A549 (cell line): ENCODE results near the gene CHD9. TPM values are rescaled to one million over a fixed set of nuclear protein-coding genes. Genes with fewer than 3 reads are reported as not detected.
A peak's percentile ranks its signal among the peaks of the same experiment; 100 is the strongest.

ENCODE experiments used
- ATAC-seq, 2 experiments: fragments of 200-7000 bp in 1 of 2; fragments of >200 bp in 1 of 2; cut with Nextera tagmentation in 1 of 2; cut with Tn5 transposase in 1 of 2; 3 replicates each; pipeline versions ENCODE4 v1.8.0 to v1.9.1; 2018 to 2020; ENCODE audit warnings: mild to moderate bottlenecking in 1 of 2, moderate library complexity in 1 of 2
- CTCF ChIA-PET: fragments of 300-600 bp; sonication (Branson Sonifier 250); formaldehyde crosslinking; extraction: SDS; loops from one replicate; lab custom pipeline; 2021; ENCODE audit warnings: antibody characterized with exemption, inconsistent platforms; lab: Yijun Ruan, JAX
- POLR2A ChIA-PET: fragments of 350-600 bp; formaldehyde crosslinking; extraction: SDS; loops from one replicate; lab custom pipeline; 2021; ENCODE audit warnings: antibody characterized with exemption, inconsistent platforms; lab: Yijun Ruan, JAX
- DNase-seq, 2 experiments: peaks; one replicate each; pipeline versions ENCODE4 v3.0.0 to v3.0.0-alpha.2; 2011 to 2016; ENCODE audit warnings: low read depth in 1 of 2, low spot score in 1 of 2
- FAIRE-seq: peaks from 2 replicates; lab custom pipeline; 2011; peaks lifted over from hg19 to GRCh38; lab: Jason Lieb, UNC
- H3K27ac ChIP-seq, 2 experiments: fragments of >200 bp; sonication (Bioruptor Twin); formaldehyde crosslinking; 3 replicates each; pipeline ENCODE4 v1.5.1; 2016 to 2017
- H3K4me1 ChIP-seq: fragments of >200 bp; sonication (Bioruptor Twin); formaldehyde crosslinking; 3 replicates; pipeline ENCODE4 v1.6.1; 2016
- H3K4me2 ChIP-seq: fragments of >200 bp; sonication (Bioruptor Twin); formaldehyde crosslinking; 3 replicates; pipeline ENCODE4 v1.6.1; 2016
- H3K4me3 ChIP-seq: fragments of >200 bp; sonication (Bioruptor Twin); formaldehyde crosslinking; 3 replicates; pipeline ENCODE4 v1.5.1; 2016
- H3K9me3 ChIP-seq: fragments of >200 bp; sonication (Bioruptor Twin); formaldehyde crosslinking; 3 replicates; pipeline ENCODE4 v1.6.1; 2016
- CEBPB ChIP-seq, 2 experiments: fragments of >200 bp in 1 of 2; sonication (Bioruptor Twin) in 1 of 2; formaldehyde crosslinking in 1 of 2; IDR thresholded peaks; 2 replicates each; pipeline ENCODE4 v1.6.1; 2012 to 2016
- EP300 ChIP-seq, 2 experiments: fragments of >200 bp; sonication (Bioruptor Twin); formaldehyde crosslinking; IDR thresholded peaks; 2 replicates in 1 of 2; 3 replicates in 1 of 2; pipeline ENCODE4 v1.6.1; 2016 to 2017
- FOSL2 ChIP-seq, 2 experiments: fragments of 450-650 bp in 1 of 2; fragments of >200 bp in 1 of 2; sonication (Bioruptor Twin) in 1 of 2; formaldehyde crosslinking; IDR thresholded peaks; 2 replicates each; pipeline versions ENCODE4 v1.5.0 to v1.6.1; 2016 to 2020; ENCODE audit warnings: mild to moderate bottlenecking in 1 of 2, moderate library complexity in 1 of 2
- HMGXB4 ChIP-seq: fragments of 250-450 bp; sonication (Bioruptor Pico); IDR thresholded peaks from 2 replicates; pipeline ENCODE4 v1.5.0; 2021; ENCODE audit warnings: mild to moderate bottlenecking, moderate library complexity, borderline replicate concordance
- HOXB13 ChIP-seq: fragments of 250-450 bp; sonication (Bioruptor Pico); IDR thresholded peaks from 2 replicates; pipeline ENCODE4 v1.5.0; 2020; ENCODE audit warnings: low read depth, mild to moderate bottlenecking, moderate library complexity
- HOXB5 ChIP-seq: fragments of 250-450 bp; sonication (Bioruptor Pico); IDR thresholded peaks from 2 replicates; pipeline ENCODE4 v1.5.0; 2020; ENCODE audit warnings: mild to moderate bottlenecking, moderate library complexity
- JUN ChIP-seq, 2 experiments: fragments of >200 bp; sonication (Bioruptor Twin); formaldehyde crosslinking; IDR thresholded peaks; 2 replicates in 1 of 2; 3 replicates in 1 of 2; pipeline ENCODE4 v1.6.1; 2016 to 2017
- JUNB ChIP-seq: fragments of >200 bp; sonication (Bioruptor Twin); formaldehyde crosslinking; IDR thresholded peaks from 2 replicates; pipeline ENCODE4 v1.6.1; 2016
- KDM1A ChIP-seq: fragments of 200-600 bp; sonication (generic); IDR thresholded peaks from 2 replicates; pipeline ENCODE4 v1.6.1; 2016; ENCODE audit warnings: low read depth, mild to moderate bottlenecking
- KDM5A ChIP-seq: fragments of 200-600 bp; sonication (generic); IDR thresholded peaks from 2 replicates; pipeline ENCODE4 v1.6.1; 2016; ENCODE audit warnings: antibody characterized with exemption, mild to moderate bottlenecking
- MAFK ChIP-seq: fragments of 450-650 bp; IDR thresholded peaks from 2 replicates; pipeline ENCODE4 v1.6.1; 2014; ENCODE audit not compliant: partially characterized antibody
- NFE2L2 ChIP-seq: fragments of 150-350 bp; conservative IDR thresholded peaks from 2 replicates; pipeline ENCODE4 v1.6.1; 2014; ENCODE audit warnings: low read length
- NPAS2 ChIP-seq: fragments of 250-450 bp; sonication (Bioruptor Pico); IDR thresholded peaks from 2 replicates; pipeline ENCODE4 v1.8.0; 2022; ENCODE audit warnings: mild to moderate bottlenecking, moderate library complexity, borderline replicate concordance
- POLR2A ChIP-seq: IDR thresholded peaks from 2 replicates; pipeline ENCODE4 v1.6.1; 2012; ENCODE audit warnings: mild to moderate bottlenecking, low read length
- POLR2AphosphoS2 ChIP-seq: conservative IDR thresholded peaks from 2 replicates; pipeline ENCODE4 v1.6.1; 2012; ENCODE audit warnings: low read length, improper control_type of control experiment, inconsistent platforms
- RAD21 ChIP-seq, 2 experiments: fragments of >200 bp in 1 of 2; sonication (Bioruptor Twin) in 1 of 2; formaldehyde crosslinking in 1 of 2; IDR thresholded peaks in 1 of 2; conservative IDR thresholded peaks in 1 of 2; 2 replicates in 1 of 2; 3 replicates in 1 of 2; pipeline ENCODE4 v1.6.1; 2012 to 2018; ENCODE audit warnings: inconsistent platforms in 1 of 2
- RFX5 ChIP-seq: fragments of 450-650 bp; IDR thresholded peaks from 2 replicates; pipeline ENCODE4 v1.7.1; 2014; ENCODE audit warnings: antibody characterized with exemption, mild to moderate bottlenecking, moderate library complexity
- RNF2 ChIP-seq: fragments of 200-600 bp; sonication (generic); IDR thresholded peaks from 2 replicates; pipeline ENCODE4 v1.6.1; 2016; ENCODE audit warnings: low read depth, mild to moderate bottlenecking, antibody characterized with exemption, moderate library complexity, borderline replicate concordance
- TFCP2L1 ChIP-seq: fragments of 250-450 bp; sonication (Bioruptor Pico); IDR thresholded peaks from 2 replicates; pipeline ENCODE4 v1.5.0; 2021; ENCODE audit warnings: mild to moderate bottlenecking
- ZC3H11A ChIP-seq: fragments of 450-650 bp; IDR thresholded peaks from 2 replicates; pipeline ENCODE4 v1.6.1; 2014; ENCODE audit warnings: antibody characterized with exemption, mild to moderate bottlenecking
- ZNF302 ChIP-seq: fragments of 250-450 bp; sonication (Bioruptor Pico); IDR thresholded peaks from 2 replicates; pipeline ENCODE4 v1.9.0; 2021; ENCODE audit warnings: inconsistent platforms, mild to moderate bottlenecking, moderate library complexity
- ZSCAN20 ChIP-seq: fragments of 250-450 bp; sonication (Bioruptor Pico); IDR thresholded peaks from 2 replicates; pipeline ENCODE4 v1.8.0; 2022; ENCODE audit warnings: mild to moderate bottlenecking, moderate library complexity
- WGBS: methylation state at CpG from one replicate; pipeline ENCODE4 v1.1.6; 2017; ENCODE audit errors: missing lambda C conversion rate; 5-methylcytosine and 5-hydroxymethylcytosine counted together
- polyA plus RNA-seq, 4 experiments: library from polyadenylated mRNA; depleted of rRNA in 3 of 4; stranded (reverse); fragments of >200 nt; fragmentation: RNase III in 1 of 4; extraction: RNeasy Plus Mini Kit Qiagen cat#74134 plus additional on column Dnase treatment in 1 of 4; gene quantifications; 2 replicates in 3 of 4; 3 replicates in 1 of 4; pipeline ENCODE4 v1.2.3, GENCODE V29; 2011 to 2017
- TF ChIP-seq, protein P1 (sequence below): IDR thresholded peaks from 2 replicates; pipeline ENCODE4 v1.6.1; 2012
- TF ChIP-seq, protein P2 (sequence below): fragments of 250-450 bp; sonication (Bioruptor Pico); IDR thresholded peaks from 2 replicates; pipeline ENCODE4 v1.5.0; 2020; ENCODE audit warnings: low read depth, mild to moderate bottlenecking, moderate library complexity
- TF ChIP-seq, protein P3 (sequence below): IDR thresholded peaks from 2 replicates; pipeline ENCODE4 v1.6.1; 2012; ENCODE audit warnings: low read depth, borderline replicate concordance

The CHD9 gene
- polyA plus RNA-seq, 2 of the 4 experiments (the other 2 are of a cell fraction), result 17.8 to 51.6 TPM

DNA sequence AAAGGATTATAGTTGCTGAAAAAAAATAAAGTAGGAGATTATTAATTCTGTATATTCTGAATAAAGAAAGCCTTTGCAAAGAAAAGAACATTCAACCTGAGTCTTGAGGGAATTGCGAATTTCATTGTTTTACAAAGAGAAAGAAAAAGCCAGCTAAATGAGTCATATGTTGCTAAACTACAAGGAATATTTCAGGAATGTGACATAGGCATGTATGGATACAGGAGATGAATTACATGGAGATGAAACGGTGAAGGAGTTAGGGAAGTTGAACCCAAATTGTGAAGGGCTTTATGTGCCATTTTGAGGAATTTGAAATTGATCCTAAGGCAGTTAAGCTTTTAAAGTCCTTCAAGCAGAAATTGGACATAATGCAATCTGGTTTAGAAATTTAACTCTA, 202.2 kb downstream of the CHD9 start:
- Histone ChIP-seq H3K9me3 (no peaks in the 10 kb centered on the region), H3K4me1 (peaks cover 9% of the 10 kb centered on the region; the same call in 2 of the 3 replicates), H3K4me2 (no peak overlapping the region), H3K4me3 (no peak overlapping the region), H3K27ac (no peak overlapping the region)
- CTCF ChIA-PET, result interaction anchor here (1.2 kb wide), 1 partner anchor 36 kb away, joined by 3 read pairs; no protein-coding TSS in a partner anchor
- 58% methylated on average over 2 of the region's 2 CpGs for WGBS
- DNase-seq (no peak), FAIRE-seq (peak; percentile 43), ATAC-seq (no peak)
- POLR2A ChIA-PET, result interaction anchor here (0.5 kb wide), 1 partner anchor 159 kb away, joined by 3 read pairs; no protein-coding TSS in a partner anchor
- TF ChIP-seq FOSL2 (IDR thresholded peaks at IDR 0.05), result no peak
- peak; percentile 60 for TF ChIP-seq FOSL2 (CRISPR knock-in tag; IDR thresholded peaks at IDR 0.05)
- TF ChIP-seq TFCP2L1 (CRISPR knock-in tag), result no peak

DNA sequence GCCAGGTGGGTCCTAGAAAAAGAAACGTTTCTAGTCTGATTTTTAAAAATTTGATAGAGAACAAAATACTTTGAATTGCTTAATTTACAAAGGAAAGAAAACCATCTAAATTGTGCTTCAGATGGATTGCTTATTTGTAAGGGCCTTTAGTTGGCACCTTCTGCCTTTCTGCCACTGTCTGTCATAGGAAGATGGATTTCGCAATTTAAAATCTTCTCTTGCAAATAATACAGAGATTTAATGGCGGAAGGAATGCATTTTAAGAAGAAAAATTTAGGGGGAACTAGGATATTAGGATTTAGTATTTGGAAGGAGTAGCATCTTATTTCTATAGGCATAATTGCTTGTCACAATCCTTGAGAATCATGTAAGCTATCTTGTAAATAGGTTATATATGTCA, 204.0 kb downstream of the CHD9 start:
- ATAC-seq (no peak), DNase-seq (no peak), FAIRE-seq (no peak)
- no peak overlapping the region for H3K4me3 ChIP-seq
- ChIA-PET POLR2A (no interaction called here), CTCF (no interaction called here)
- H3K27ac ChIP-seq, result no peak overlapping the region
- peaks cover 9% of the 10 kb centered on the region; the same call in 2 of the 3 replicates for H3K4me1 ChIP-seq
- no peaks in the 10 kb centered on the region for H3K9me3 ChIP-seq
- TF ChIP-seq CEBPB (IDR thresholded peaks at IDR 0.05) (peak; percentile 43 to 52), RFX5 (no peak)
- 95% methylated on average over 3 of the region's 3 CpGs for WGBS
- no peak overlapping the region for H3K4me2 ChIP-seq

GRCh38 chr16:53261276-53261675, 206.5 kb downstream of the CHD9 start:
- no peak for DNase-seq
- H3K4me3 ChIP-seq, result no peak overlapping the region
- WGBS, result 89% methylated on average over 2 of the region's 2 CpGs
- TF ChIP-seq KDM1A (no peak), RAD21 (conservative IDR thresholded peaks at IDR 0.05 in 1 of 2, IDR thresholded peaks at IDR 0.05 in 1 of 2) (no peak), HMGXB4 (CRISPR knock-in tag) (no peak), JUNB (no peak), KDM5A (no peak), NFE2L2 (no peak), MAFK (no peak), NPAS2 (no peak), HOXB5 (CRISPR knock-in tag) (no peak), POLR2AphosphoS2 (no peak)
- TF ChIP-seq, protein P1, sequence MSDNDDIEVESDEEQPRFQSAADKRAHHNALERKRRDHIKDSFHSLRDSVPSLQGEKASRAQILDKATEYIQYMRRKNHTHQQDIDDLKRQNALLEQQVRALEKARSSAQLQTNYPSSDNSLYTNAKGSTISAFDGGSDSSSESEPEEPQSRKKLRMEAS, result no peak
- TF ChIP-seq, all 56 proteins: peak for 0
- no peak for ATAC-seq
- H3K4me2 ChIP-seq, result no peak overlapping the region
- FAIRE-seq, result no peak
- CTCF ChIA-PET, result no interaction called here
- no peak overlapping the region for H3K27ac ChIP-seq
- POLR2A ChIA-PET, result no interaction called here
- H3K9me3 ChIP-seq, result no peaks in the 10 kb centered on the region
- H3K4me1 ChIP-seq, result peaks cover 9% of the 10 kb centered on the region; the same call in 2 of the 3 replicates

DNA sequence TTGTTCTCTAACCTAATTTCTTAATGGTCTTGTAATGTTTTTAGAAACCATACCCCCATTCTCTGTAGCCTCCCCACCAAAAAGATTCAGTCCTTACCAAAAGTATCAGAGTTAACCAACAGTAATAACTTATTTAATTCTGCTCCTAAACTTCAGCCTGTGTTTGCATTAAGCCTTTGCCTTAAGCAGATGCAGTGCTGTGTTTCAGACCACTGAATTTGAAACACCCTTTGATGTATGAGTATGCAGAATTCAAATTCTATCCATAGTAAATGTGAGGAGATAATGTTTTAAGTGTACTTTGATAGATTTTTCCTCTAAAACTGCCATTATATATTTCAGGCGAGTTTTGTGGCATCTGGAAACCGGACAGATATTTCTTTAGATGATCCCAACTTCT, 207.9 kb downstream of the CHD9 start:
- ChIA-PET CTCF (no interaction called here), POLR2A (no interaction called here)
- no peak for ATAC-seq
- H3K4me3 ChIP-seq, result no peak overlapping the region
- no peaks in the 10 kb centered on the region for H3K9me3 ChIP-seq
- no peaks in the 10 kb centered on the region for H3K4me1 ChIP-seq
- no peak overlapping the region for H3K27ac ChIP-seq
- 93% methylated on average over 2 of the region's 2 CpGs for WGBS
- TF ChIP-seq, protein P2, sequence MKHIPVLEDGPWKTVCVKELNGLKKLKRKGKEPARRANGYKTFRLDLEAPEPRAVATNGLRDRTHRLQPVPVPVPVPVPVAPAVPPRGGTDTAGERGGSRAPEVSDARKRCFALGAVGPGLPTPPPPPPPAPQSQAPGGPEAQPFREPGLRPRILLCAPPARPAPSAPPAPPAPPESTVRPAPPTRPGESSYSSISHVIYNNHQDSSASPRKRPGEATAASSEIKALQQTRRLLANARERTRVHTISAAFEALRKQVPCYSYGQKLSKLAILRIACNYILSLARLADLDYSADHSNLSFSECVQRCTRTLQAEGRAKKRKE (CRISPR knock-in tag), result no peak
- TF ChIP-seq ZC3H11A, result no peak
- TF ChIP-seq, protein P3, sequence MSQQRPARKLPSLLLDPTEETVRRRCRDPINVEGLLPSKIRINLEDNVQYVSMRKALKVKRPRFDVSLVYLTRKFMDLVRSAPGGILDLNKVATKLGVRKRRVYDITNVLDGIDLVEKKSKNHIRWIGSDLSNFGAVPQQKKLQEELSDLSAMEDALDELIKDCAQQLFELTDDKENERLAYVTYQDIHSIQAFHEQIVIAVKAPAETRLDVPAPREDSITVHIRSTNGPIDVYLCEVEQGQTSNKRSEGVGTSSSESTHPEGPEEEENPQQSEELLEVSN, result no peak
- no peak for TF ChIP-seq JUNB
- no peak for TF ChIP-seq EP300 (IDR thresholded peaks at IDR 0.05)
- TF ChIP-seq HOXB13 (CRISPR knock-in tag), result no peak
- TF ChIP-seq ZSCAN20, result no peak
- no peak for TF ChIP-seq RNF2
- TF ChIP-seq POLR2AphosphoS2, result no peak
- no peak for TF ChIP-seq POLR2A
- no peak for TF ChIP-seq ZNF302 (CRISPR knock-in tag)
- no peak for TF ChIP-seq HMGXB4 (CRISPR knock-in tag)
- no peak for TF ChIP-seq JUN (IDR thresholded peaks at IDR 0.05)
- no peak overlapping the region for H3K4me2 ChIP-seq
- DNase-seq, result no peak
- no peak for FAIRE-seq
